Smooth muscle cell of trachea (primary cell): ENCODE measurements around the gene DCTD. TPM values are rescaled to one million over a fixed set of nuclear protein-coding genes. Genes with fewer than 3 reads are reported as not detected.

ENCODE experiments used
- total RNA-seq: library from RNA; depleted of rRNA; stranded (reverse); fragments of >200 nt; gene quantifications from 2 replicates; pipeline ENCODE4 v1.2.1, GENCODE V29; 2014

DCTD gene
- 92.1 and 98.9 TPM in 2 replicates for total RNA-seq

DNA sequence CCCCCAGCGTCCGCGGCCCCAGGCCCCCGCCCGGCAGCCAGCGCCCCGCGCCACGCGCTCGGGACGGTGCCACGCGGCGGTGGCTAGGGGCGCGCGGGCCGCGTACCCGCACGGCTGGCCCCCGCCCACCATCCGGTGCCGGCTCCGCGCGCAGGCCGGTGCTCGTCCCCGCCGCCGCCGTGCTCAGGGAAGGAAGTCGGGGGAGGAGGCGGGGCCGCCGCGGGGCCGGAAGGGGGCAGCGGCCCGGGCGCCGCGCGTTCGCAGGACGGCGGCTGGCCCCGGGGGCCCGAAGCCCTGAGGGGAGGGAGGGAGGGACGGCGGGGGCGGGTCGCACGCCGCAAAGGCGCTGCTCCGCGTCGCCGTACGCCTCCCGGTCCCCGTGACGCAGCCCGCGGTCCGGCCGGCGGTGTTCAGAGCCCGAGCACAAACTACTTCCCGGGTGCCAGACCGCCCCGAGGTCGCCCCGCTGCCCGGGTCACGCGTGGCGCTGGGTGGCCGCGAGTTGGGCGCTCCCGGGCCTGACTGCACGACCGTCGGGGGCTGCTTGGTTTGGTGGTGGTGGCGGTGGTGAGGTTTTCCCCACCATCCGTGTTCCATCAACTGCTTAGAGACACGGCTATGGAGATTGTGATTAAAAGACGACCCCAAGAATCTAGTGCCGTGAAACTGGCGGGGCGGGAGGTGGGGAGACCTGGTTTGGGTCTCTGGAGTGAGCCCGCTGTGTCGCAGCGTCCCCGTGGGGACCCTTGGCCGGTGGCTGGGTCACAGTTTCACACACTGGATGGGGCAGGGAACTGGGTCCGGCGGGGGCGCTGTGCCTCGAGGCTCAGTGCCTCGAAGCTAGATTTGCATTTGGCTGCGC lies at the start of gene DCTD:
TSS of gene DCTD (minus strand) at position 205 of the 862 bp plus-strand sequence. CDS start 1,818 bp downstream, outside the sequence.

Other genes starting within 250 kb of the DCTD start
- 22.7 and 23.7 TPM in 2 replicates for gene WWC2, start 181.9 kb upstream of the DCTD start, total RNA-seq